ENCODE measurements around the gene RAB11FIP3.
A peak's percentile ranks its signal among the peaks of the same experiment; 100 is the strongest.

DNA sequence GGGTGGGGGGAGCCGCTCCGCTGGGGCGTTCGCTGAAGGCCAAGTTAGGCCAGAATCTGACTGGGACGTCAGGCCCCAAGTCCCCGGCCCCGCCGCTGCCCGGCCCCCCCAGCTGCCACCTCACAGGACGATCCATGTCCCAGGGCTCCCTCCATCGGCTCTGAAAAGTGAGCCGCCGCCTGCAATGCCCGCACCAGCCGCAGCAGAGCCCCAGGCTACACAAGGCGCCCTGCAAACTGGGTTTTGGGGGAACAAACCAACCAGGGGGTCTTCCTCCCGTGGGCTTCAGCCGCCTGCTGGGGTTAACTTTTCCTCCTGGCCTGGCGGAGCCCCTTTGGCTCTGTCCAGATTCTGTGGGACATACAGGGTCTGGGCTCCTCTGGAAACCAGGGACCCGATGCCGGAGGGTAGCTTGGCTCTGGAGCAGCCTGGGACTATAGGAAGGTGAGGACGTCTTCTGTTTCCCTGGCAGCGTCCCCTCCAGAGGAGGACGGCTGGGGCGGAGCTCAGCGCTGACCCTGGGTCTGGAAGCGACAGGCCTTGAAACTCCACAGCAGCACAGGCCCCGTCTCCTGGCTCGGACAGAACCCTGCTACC is 27.6 kb upstream of the RAB11FIP3 start:
- TF ChIP-seq POLR2A (IDR thresholded peaks at IDR 0.05), result no peak
- TF ChIP-seq, protein P1, sequence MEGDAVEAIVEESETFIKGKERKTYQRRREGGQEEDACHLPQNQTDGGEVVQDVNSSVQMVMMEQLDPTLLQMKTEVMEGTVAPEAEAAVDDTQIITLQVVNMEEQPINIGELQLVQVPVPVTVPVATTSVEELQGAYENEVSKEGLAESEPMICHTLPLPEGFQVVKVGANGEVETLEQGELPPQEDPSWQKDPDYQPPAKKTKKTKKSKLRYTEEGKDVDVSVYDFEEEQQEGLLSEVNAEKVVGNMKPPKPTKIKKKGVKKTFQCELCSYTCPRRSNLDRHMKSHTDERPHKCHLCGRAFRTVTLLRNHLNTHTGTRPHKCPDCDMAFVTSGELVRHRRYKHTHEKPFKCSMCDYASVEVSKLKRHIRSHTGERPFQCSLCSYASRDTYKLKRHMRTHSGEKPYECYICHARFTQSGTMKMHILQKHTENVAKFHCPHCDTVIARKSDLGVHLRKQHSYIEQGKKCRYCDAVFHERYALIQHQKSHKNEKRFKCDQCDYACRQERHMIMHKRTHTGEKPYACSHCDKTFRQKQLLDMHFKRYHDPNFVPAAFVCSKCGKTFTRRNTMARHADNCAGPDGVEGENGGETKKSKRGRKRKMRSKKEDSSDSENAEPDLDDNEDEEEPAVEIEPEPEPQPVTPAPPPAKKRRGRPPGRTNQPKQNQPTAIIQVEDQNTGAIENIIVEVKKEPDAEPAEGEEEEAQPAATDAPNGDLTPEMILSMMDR (IDR thresholded peaks at IDR 0.05), result peak in 9 of 12 donors; percentile 13 to 49 (median 38)

Data from heart left ventricle (tissue), 13 donors.